GM21423 (cell line): ENCODE data around the gene SASH1.
"Not testable (repeated sequence)": the region's sequence is repeated elsewhere in the genome, so short reads cannot be mapped to it uniquely, and the experiment has no call there.

ENCODE experiments used
- ATAC-seq: cut with Tn5 transposase; IDR thresholded peaks from one replicate; pipeline ENCODE4 v1.9.1; 2021; ENCODE audit warnings: mild to moderate bottlenecking, moderate library complexity; ENCODE audit not compliant: unreplicated experiment

SASH1 gene

DNA sequence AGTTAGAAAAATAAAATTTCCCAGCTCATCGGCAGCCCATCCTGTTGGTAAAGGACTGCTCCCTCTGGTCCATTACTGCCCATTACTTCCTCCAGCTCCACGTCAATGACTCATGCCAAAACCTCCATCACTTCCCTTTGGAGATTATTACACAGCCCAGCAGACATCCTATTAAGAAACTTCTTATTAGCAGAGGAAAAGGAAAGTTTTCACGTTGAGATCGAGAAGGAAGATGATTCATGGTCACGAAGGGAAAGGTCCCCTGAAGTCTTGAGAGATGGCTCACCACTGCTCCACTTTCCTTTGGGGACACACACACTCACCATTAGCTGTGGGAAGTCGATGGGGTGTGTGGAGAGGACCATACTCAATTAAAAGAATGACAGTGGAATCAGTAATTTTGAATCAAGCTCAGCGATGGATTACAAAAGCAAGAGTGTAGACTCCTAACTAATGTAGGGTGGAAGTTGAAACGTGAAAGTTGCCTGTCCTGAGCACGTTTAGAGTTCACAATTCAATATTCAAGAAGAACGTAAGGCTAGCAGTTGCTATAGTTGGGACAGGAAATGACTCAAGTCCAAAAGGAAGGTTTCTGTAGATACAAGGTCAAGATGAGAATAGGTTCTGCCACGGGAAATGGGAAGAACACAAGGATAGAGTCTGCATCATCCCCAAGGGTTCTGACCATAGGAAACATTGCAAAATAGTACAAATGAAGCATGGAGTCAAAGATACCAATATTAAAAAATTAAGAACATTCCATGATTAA lies 21.6 kb downstream of the SASH1 start:
- no peak for ATAC-seq

DNA sequence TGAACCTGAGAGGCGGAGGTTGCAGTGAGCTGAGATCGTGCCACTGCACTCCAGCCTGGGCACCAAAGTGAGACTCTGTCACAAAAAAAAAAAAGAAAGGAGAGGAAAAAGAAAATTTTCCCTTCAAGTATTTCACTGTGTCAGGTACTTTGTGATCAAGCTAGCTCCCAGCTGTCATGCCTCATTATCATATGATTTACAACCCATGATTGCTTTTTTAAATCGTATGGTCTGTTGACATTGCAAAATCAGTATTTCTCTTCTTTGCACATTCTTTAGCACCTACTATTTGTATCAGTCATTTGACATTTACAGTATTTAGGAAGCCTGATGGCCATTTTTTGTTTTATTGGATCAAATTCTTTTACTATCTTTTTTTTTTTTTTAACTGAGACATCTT lies 22.4 kb downstream of the SASH1 start:
- ATAC-seq, result no peak

- peak; percentile 59 for ATAC-seq
Observed at GRCh38 chr6:148367411-148368024, 24.9 kb downstream of the SASH1 start.

- no peak for ATAC-seq
Observed at GRCh38 chr6:148370176-148370575, 27.5 kb downstream of the SASH1 start.

- no peak for ATAC-seq
Observed at GRCh38 chr6:148374040-148374774, 31.6 kb downstream of the SASH1 start.

GRCh38 chr6:148375401-148375800 lies 32.8 kb downstream of the SASH1 start:
- no peak for ATAC-seq

- no peak for ATAC-seq
Observed at GRCh38 chr6:148379481-148379880, 36.8 kb downstream of the SASH1 start.

- no peak for ATAC-seq
Observed at GRCh38 chr6:148379966-148380713, 37.5 kb downstream of the SASH1 start.

GRCh38 chr6:148382051-148382450 lies 39.4 kb downstream of the SASH1 start:
- not testable (repeated sequence) for ATAC-seq

- no peak for ATAC-seq
Observed at GRCh38 chr6:148382861-148383260, 40.2 kb downstream of the SASH1 start.

- ATAC-seq, result no peak
Observed at GRCh38 chr6:148383658-148384368, 41.2 kb downstream of the SASH1 start.

DNA sequence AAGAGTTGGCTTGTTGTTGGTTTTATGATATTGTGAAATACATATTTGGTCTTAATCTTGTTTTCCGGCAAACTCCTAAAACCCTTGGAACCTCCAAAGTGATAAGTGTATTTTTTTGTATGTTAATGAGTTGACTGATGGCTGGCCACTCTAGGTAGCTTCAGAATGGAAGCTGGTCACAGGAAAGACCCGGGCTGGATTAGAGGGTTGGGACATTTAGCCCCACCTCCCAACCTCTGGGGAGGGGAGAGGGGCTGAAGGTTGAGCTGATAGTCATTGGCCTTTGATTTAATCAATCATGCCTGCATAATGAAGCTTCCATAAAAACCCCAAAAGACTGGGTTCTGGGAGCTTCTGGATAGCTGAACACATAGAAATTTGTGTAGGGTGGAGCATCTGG lies 42.7 kb downstream of the SASH1 start:
- no peak for ATAC-seq

DNA sequence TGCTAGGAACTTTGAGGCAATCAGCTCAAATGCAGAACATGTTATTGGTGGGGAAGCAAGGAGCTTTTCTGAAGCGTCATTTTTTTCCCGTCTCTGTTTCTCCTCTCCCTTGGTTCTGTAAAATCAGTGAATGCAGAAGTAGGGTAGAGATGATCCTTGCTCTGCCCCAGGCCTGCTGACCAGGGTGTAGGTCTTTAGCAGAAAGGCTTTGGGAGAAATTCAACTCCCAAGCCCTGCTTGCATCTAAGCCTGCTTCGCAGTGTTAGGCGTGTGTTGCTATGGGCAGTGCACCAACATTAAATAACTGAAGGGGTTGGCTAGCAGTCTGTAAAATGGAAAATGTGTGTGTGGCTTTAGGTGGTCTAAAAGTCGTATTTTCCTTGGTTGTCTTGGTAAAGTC lies 45.9 kb downstream of the SASH1 start:
- no peak for ATAC-seq

DNA sequence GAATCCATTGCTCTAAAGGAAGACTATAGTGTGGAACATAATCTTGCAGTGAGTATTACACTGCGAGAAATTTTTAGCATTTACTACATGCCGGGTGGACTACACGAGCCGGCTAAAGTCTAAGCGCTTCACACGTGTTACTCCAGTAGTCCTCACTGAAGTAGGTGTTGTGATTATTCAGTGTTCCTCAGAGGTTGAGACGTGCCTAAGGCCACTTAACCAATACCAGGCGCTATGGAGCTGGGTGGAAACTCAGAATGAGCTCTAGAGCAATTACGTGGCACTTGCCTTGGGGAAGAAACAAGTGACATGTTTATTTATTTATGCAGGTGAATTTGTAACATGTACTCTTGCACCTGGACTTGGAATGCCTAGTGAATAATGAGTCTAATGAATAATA lies 46.4 kb downstream of the SASH1 start:
- no peak for ATAC-seq

GRCh38 chr6:148389917-148390316 lies 47.3 kb downstream of the SASH1 start:
- ATAC-seq, result no peak

- not testable (repeated sequence) for ATAC-seq
Observed at GRCh38 chr6:148392127-148392526, 49.5 kb downstream of the SASH1 start.

- no peak for ATAC-seq
Observed at GRCh38 chr6:148392671-148393070, 50.0 kb downstream of the SASH1 start.

DNA sequence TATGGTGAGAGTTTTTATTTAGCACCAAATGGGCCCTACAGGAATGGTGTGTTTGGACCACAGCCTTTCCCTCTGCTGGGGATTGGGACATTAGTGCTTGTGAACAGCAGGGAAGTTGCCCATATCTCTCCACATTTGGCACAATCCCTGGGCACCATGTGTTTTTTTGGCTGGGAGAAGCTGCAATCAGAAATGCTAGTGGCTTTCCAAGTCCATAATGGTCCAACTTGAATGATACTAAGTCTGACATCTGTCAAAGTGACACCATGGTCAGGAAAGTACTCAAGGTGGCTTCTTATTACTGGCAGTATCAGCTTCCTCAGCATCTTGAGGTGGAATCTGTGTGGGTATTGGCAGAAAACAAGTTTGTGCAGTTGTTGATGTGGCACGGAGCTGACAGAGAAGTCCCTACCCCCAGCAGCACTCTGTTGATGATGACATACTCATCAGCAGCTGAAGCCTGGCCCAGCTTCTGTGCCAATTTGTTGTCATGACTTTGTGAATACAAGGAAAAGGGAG lies 53.0 kb downstream of the SASH1 start:
- no peak for ATAC-seq

DNA sequence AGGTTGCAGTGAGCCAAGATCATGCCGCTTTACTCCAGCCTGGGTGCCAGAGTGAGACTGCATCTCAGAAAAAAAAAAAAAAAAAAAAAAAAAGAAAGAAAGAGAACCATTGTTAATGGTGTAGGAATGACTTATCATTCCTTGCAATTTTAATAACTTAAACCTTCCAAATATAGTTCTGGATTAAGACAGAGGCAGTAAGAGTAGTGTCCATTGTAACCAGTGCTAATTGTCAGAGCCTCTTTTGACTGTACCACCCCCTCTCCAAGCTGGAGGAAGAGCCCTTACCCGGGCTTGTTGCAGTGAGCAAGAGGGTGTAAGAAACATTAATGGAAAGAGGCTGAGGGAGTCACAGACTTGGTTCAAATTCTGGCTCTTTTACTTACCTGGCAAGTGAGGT lies 53.8 kb downstream of the SASH1 start:
- ATAC-seq, result no peak

DNA sequence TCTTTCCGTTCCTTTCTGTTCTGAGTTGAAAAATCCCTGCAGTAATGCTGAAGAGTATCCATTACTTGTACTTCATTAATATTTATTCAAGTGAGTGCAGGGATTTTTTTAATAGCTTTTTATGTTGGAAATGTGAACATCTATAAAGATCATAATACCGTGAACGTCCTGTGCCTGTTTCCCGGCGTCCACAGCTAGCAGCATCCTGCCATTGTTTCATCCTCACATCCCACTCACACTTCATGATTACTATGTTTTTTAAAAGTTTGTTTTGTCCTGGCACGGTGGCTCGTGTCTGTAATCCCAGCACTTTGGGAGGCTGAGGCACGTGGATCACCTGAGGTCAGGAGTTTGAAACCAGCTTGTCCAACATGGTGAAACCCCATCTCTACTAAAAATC lies 54.3 kb downstream of the SASH1 start:
- ATAC-seq, result no peak
